GM19025 (cell line): ENCODE measurements around the gene EIF4E2.

Experiments
- ATAC-seq: cut with Tn5 transposase; IDR thresholded peaks from one replicate; pipeline ENCODE4 v1.9.1; 2021; ENCODE audit warnings: mild to moderate bottlenecking, low read depth, moderate library complexity; ENCODE audit not compliant: unreplicated experiment

EIF4E2 gene, protein sequence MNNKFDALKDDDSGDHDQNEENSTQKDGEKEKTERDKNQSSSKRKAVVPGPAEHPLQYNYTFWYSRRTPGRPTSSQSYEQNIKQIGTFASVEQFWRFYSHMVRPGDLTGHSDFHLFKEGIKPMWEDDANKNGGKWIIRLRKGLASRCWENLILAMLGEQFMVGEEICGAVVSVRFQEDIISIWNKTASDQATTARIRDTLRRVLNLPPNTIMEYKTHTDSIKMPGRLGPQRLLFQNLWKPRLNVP

DNA sequence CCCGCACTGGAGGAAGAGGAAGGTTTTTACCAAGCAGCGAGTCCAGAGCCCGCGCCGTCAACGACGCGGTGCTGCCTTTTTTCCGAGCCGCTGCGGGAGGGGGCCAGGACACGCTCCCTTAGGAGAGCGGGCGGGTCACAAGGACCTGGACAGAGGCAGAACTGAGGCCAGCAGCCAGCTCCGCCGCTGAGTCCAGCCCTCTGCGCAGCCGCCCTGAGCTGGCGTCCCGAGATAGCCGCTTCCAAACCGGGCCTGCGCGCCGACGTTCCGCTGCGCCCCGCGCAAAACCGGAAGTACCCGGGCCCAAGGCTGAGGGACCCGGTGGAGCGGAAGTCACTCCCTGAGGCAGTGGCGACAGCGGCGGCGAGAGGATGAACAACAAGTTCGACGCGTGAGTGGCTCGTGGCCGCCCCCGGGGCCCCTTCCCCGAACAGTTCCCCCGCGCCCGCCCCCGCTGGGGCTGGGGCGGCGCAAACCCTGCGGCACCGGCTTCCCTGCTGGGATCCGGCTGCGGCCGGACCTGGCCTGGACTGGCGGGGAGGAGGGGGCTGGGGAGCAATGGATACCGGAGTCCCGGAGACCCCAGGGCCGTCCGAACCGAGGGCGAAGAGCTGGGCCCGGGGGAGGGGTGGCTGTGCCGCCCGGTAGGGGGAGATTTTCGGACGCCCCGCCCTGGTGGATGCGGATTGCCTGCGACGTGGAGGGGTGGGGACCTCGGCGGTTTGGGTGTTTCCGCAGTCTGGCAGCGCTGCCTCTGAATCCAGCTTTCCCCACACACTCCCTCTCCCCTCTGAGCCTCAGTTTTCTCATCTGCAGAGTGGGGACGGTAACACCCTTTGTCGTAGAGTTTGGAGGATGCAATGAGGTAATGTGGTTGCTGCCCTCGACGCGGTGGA lies at the start of gene EIF4E2, which contains the start of gene TIGD1:
Gene EIF4E2 (plus strand): TSS at position 336 of the 896 bp plus-strand sequence. CDS start 36 bp downstream, at position 372.
Gene TIGD1 (minus strand): TSS at position 204 of the 896 bp plus-strand sequence. CDS start 675 bp downstream, outside the sequence.
- peak; percentile 93 for ATAC-seq

DNA sequence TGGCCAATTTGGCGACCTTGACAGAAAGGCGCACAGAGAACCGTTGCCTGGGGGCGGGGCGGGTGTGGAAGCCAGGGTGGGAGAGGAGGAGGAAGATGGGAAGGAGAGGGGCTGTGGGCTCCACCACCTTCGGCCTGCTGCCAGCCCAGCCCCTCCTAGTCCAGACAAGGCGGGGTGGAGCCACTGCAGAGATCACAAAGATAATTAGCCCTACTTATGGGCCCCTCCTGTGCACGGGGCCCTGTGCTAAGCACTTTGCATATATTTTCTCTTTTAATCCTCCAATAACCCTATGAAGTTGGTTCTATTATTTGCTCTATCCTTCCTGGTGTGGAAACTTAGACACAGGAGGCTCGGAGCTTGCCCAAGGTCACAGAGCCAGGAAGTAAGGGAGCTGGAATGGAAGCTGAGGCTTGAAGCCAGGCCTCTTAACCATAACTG lies 49.1 kb upstream of the EIF4E2 start:
- ATAC-seq: no peak

DNA sequence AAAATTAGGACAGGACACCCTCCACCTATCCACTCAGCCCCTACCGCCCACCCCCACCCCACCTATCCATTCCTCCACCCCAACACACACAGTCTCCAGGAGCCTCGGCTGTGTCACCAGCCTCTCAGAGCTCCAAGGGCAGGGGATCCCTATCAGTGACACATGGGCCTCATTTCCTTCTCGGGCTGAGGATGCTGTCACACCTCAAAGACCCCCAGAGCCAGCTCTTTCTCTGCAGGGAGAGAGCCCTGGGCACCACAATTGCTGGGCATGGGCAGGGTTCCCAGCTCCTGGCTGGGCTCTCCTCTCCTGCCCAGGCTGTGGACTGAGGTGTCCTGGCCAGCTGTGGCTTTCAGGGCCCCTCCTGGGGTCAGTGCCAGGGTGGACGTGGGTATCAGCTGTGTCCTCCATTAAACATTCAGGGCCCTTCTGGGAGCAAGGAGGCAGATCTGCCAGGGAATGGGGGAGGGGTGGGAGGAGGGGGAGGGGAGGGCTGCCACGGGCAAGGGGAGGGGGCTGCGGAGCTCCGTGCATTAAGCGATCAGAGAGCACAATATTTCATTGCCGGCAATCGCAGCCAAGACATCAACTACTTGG lies 48.6 kb upstream of the EIF4E2 start:
- no peak for ATAC-seq

DNA sequence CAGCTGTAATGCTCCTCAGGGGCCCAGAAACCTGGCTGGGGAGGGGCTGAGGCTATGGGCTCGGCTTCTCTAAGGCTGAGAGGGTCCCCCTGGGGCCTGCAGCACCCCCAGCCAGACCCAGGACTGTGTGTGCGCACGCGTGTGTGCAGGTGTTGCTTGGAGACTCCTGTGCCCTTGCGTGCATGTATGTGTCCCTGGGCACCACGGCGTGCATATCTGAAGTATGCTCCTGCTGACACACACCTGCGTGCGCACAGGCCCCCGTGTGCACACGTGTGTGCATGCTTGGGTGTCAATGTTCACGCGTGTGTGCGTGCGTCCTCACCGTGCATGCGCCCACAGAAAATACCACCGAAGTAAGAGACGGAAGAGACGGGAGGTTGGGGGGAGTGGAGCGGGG lies 48.0 kb upstream of the EIF4E2 start:
- no peak for ATAC-seq

DNA sequence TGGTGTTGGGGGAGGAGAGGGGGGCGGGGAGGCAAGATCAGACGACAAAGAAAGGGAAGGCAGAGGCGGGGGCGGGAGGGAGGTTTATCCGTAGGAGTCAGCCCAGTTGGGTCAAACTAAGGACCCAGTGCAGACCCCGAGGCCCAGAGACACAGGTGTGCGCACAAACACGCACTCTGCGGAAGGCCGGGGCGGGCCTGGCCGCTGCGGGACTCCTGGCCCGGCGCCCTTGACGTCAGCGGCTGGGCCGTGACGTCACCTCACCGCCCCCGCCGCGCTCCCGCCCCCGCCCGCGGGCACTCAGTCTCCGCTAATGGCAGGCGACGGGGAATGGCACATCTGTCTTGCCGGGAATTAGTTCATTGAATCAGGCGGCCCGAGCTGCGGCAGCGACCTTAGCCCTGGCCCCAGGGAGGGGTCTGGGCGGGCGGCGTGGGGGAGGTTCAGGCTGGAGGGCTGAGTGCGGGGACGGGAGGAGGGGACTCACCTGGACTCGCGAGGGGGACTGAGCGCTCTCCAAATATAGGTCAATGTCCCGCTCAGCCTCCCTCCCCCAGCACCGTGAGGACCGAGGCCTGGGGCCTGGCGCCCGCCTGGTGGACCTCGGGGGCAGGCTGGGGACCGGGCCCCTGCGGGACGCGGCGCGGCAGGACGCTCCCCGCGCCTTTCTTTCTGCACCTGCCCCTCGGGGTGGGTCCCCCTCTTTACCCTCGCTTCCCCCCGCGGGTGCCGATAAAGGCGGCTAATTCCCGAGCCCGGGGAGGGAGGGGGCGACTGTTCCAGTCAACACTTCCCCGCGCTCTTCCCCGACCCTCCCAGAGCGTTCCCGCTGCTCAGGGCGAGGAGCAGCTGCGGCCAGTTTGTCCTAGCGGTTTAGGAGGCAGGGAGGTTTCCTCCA lies 47.3 kb upstream of the EIF4E2 start:
- ATAC-seq: no peak

DNA sequence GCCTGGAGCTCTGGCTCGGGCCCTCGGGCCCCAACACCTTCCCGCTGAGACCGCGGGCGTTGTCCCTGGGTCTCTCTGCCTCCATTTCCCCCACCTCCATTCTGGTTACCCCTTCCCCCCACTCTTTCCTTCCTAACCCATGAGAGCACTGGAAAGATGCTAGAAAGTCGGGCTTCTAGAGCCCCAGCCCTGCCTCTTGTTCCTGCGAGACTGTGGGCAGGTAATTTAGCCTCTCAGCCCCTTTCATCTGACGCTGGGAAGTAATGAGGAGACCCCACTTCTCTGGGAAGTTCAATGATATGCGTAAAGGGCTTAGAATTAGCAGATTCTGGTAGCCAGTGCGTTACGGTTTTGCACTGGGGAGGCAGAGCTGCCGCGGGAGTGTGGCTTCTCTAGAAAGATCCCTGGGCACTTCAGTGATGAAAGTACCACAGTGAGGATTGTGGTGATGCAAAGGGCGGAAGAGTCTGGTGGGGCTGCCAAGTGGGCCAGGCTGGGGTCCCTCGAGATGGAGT lies 46.6 kb upstream of the EIF4E2 start:
- ATAC-seq: no peak

DNA sequence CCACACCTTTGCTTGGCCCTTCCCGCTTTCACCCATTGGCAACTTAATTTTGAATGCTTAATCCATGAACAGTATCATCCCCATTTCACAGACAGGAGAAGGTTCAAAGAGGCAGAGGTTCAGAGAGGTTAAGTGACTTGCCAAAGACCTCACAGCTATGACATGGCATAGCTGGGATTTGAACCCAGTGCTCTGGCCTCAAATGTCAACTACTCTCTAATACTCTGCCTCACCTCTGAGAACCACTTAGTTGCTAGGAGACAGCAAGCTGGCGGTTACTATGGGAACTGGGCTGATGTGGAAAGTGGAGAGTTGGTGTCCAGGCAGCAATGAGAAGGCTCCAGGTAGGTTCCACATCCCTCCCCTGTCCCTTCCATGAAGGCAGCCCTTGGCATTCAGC lies 46.1 kb upstream of the EIF4E2 start:
- ATAC-seq: no peak

DNA sequence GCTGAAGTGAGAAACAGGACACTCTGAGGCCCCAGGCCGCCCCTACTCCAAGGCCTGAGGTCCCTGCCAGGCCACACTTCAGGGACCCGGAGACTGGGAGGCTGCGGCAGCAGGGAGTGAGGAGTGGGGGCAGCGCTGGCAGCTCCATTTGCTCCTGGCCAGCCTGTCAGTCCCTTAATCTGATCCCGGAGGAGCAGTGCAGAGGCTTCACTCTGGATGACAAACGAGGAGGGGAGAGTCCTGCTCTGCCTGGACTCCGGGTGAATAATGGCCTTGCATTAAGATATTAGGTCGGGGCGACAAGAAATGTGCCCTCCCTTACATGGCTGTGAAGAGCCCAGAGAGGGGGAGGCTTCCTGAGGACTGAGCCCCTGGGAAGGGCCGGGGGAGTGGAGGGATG lies 44.6 kb upstream of the EIF4E2 start:
- no peak for ATAC-seq

DNA sequence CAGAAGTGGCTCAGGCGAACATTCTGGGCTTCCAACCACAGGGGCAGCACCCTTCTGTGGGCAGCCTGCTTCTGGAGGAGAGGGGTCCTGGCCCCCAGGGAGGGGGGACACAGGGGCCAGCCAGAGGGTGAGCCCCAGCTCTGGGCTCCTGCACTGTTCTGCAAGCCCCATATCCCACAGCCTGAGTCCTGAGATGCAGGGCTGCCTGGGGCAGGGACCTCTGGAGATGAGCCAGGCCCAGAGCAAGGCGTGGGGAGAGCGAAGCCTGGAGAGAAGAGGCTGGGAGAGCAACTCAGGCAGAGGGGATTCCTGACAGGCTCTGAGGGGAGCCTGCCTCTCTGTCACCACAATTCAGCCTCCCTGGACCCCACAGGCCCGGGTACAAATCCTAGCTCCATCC lies 43.8 kb upstream of the EIF4E2 start:
- no peak for ATAC-seq

DNA sequence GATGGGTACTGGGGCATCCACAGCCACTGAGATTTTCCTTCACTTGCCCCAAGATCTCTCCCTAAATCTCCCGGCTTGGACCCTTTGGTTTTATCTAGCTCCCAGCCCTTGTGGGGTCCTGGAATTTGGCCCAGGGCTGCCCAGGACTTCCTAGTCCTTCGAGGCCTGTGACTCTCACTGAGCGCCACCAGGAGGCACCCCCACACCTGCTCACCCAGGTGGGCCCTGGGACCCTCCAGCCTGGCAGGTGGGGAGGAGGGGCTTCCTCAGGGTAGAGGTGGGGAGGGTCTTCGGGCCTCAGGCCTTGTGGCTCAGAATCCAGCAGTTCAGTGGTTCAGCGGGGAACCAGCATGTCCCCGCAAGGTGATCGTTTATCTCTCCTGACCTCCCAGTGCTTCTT lies 42.2 kb upstream of the EIF4E2 start:
- ATAC-seq: no peak

DNA sequence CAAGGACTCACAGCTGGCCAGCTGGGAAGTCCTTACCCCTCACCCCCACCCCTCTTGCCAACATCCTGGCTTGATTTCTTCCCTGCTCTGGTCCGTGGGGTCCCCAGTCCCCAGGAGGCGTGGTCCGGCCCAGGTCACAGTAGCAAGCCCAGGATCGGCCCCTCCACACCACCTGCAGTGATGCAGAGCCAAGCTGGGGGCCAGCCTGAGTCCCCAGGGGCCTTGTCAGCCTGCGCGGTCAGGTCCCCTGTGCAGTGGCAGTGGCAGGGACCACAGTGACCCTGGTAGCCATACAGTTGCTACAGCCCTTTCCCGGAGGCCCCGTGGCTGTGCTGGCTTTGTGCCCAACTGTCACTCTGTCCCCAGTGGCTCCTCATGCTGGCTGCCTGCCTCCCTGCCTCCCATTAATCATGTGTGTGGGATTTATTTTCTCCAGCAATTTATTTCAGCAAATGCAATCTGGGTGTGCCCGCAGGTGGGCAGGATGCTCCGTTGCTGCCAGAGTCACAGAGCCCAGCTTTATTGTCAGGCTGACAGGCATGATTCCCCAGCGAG lies 39.1 kb upstream of the EIF4E2 start:
- no peak for ATAC-seq

DNA sequence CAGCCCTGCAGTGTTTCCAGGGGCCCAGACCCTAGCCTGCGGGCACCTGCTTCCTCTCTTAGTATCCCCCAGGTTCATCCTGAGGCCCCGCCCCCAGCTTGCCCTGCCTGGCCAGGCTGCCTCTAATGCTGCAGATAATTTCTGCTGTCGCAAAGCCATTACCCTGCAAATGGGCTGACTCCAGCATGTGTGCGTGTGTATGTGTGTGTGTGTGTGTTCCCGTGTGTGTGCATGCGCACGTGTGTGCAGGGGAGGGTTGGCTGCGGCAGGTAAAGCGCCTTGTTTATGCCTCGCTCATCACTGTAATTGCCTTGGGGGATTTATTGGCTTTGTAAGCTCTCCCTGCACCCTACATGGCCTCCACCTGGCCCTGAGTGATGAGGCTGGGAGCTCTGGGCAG lies 37.9 kb upstream of the EIF4E2 start:
- no peak for ATAC-seq

DNA sequence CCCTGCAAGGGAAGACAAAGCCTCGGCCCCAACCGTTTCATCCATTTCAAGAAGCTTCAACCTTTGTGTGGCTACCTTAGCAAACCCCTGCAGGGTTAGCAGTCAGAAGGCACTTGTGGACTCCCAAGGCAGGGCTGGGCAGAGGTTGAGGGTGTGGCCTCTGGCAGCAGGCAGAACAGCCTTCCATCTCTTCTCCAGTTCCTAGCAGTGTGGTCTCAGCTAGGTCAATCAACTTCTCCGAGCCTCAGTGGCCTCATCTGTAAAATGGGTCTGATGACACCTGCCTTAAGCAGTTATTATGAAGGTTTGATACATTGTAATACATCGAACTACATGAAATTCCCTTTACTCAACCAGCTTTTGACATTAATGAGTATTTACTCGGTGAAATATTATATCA lies 37.1 kb upstream of the EIF4E2 start:
- ATAC-seq: no peak

DNA sequence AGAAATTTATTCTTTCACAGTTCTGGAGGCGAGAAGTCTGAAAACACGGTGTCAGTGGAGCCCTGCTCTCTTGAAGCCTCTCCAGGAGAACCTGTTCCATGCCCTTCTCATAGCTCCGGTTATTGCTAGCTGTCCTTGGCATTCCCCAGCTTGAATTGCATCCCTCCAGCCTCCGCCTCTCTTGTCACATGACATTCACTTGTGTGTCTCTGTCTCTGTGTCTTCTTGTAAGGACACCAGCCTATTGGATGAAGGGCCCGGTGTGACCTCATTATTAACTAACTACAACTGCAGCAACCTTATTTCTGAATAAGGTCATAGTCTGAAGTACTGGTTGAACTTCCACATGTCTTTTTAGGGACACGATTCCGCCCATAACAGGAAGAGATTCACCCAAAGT lies 34.9 kb upstream of the EIF4E2 start:
- ATAC-seq: no peak

DNA sequence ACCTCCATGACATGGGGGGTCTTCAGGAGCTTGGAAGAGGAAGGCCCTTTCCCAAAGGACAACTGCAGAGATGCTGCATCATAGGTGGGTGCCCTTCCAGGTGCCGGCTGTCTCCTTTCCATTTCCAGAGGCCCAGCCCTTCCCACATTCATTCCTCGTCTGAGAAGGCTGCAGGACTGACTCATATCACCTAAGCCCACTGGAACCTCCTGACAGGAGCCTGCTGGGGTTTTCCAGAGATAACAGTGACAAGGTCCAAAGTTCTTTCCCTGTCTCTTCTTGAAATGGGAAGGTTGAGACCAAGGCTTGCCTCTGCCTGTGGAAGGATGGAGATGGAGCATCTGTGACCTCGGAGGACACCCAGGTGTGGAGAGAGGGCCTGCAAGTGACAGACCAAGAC lies 33.9 kb upstream of the EIF4E2 start:
- ATAC-seq: no peak

DNA sequence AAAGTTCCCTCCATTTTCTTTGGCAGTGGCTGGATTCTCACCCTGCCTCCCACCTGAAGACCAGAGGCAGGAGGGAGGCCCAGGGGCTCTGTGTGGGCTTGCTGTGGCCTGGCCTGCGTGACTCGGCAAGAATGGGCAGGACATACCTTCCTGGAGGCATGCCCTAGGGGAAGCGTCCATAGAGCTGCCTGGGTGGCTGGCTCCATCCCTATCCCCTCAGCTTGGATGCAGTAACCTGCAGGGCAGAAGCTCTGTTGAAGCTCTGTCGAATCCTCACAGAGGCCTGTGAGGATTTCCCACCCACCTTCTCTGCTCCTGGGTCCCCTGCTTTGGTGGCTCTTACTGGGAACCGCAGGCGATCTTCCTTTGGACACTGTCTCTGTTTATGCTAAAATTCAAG lies 31.6 kb upstream of the EIF4E2 start:
- no peak for ATAC-seq

DNA sequence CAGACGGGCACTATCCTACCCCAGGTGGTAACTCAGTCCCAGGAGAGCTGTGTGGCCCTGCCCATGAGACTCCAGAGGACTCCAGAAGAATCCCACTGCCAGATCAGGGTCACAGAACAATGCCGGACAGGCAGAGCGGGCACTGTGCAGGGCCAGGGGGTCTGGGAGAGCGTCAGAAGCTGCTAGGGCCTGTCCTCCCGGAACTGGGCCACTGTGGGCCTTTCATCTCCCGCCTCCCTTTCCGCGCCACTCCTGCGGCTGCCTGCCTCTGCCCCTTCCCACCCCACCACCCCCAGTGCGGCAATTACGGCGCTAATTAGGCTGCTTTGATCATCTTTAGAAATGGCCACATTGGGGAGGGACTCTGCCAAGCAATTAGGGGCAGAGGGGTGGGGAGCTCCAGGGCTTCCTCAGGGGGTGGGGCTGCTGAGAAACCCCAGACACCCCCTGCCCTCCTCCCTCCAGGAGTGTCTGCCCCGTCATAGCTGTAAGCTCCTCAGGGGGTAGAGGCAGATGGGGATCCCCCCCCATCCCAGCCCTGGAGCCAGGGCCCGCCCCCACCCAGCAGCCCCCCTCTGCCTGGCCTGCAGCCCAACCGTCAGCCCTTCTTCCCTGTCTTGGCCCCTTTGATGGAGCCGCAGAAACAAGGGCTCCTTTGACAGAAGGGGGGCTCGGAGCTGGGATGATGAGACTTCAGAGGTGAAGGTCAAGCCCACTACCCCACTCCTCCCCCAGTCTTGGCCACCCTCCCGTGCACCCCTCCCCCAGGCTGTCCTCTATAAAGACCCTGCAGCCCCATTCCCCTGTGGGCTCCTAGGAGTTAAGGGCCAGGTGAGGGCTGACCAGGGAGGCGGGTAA lies 30.7 kb upstream of the EIF4E2 start, which contains the start of gene PRSS56:
Gene PRSS56 (plus strand): TSS at position 808 of the 858 bp plus-strand sequence. CDS start 211 bp downstream, outside the sequence.
- ATAC-seq: no peak

DNA sequence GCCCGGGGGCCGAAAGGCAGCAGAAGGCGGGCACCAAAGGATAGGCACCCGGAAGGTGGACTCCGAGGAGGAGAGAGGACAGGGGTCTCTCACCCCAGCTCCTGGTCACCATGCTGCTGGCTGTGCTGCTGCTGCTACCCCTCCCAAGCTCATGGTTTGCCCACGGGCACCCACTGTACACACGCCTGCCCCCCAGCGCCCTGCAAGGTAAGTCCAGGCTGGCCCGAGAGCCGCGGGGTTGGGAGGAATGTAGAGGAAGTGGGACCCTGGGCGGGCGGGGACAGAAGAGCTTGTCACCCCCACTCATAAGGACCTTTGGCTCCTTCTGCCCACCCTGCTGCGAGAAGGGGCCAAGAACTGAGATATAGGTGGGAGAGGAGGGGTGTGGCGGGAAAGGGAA lies 30.0 kb upstream of the EIF4E2 start:
- no peak for ATAC-seq

DNA sequence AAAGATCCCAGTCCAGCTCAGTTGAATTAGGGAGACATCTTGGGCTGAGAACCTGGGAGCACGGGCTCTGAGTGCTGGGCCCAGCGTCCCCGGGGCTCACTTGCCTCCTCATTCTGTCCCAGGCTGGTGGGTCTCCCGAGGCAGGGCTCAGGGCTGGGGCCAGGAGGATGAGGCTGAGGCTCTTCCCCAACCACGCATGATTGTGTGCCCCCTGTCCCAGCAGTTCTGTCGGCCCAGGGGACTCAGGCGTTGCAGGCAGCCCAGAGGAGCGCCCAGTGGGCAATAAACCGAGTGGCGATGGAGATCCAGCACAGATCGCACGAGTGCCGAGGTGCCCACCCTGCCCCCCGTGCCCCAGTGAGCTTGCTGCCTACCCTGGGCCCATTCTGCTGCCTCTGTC lies 29.4 kb upstream of the EIF4E2 start:
- ATAC-seq: no peak
